H9 (cell line): ENCODE measurements around the gene SRSF4. TPM values are rescaled to one million over a fixed set of nuclear protein-coding genes. Genes with fewer than 3 reads are reported as not detected.
A peak's percentile ranks its signal among the peaks of the same experiment; 100 is the strongest.

Experiments
- DNase-seq: peaks from one replicate; pipeline ENCODE4 v3.0.0-alpha.2; 2017
- H2AFZ ChIP-seq: one replicate; pipeline ENCODE4 v1.6.1; 2013; ENCODE audit warnings: mild to moderate bottlenecking, low read length, control low read depth, moderate library complexity
- H2AK5ac ChIP-seq: 2 replicates; pipeline ENCODE4 v1.6.1; 2013; ENCODE audit warnings: low read length, control low read depth, mixed read lengths; ENCODE audit not compliant: insufficient read length
- H2BK120ac ChIP-seq: one replicate; pipeline ENCODE4 v1.6.1; 2013; ENCODE audit warnings: low read depth, mild to moderate bottlenecking, low read length, control low read depth, inconsistent platforms; ENCODE audit not compliant: poor library complexity, severe bottlenecking
- H2BK12ac ChIP-seq: 2 replicates; pipeline ENCODE4 v1.6.1; 2013; ENCODE audit warnings: low read length, control low read depth, mixed read lengths, low read depth; ENCODE audit not compliant: insufficient read length
- H2BK15ac ChIP-seq: 2 replicates; pipeline ENCODE4 v1.6.1; 2013; ENCODE audit warnings: low read depth, low read length, control low read depth
- H2BK20ac ChIP-seq: one replicate; pipeline ENCODE4 v1.6.1; 2013; ENCODE audit warnings: low read depth, mild to moderate bottlenecking, low read length, control low read depth, inconsistent platforms; ENCODE audit not compliant: poor library complexity, severe bottlenecking
- H2BK5ac ChIP-seq: 2 replicates; pipeline ENCODE4 v1.6.1; 2013; ENCODE audit warnings: low read length, control low read depth, mixed read lengths; ENCODE audit not compliant: insufficient read length
- H3K14ac ChIP-seq: 2 replicates; pipeline ENCODE4 v1.6.1; 2013; ENCODE audit warnings: low read length, control low read depth; ENCODE audit not compliant: insufficient read depth
- H3K18ac ChIP-seq: 2 replicates; pipeline ENCODE4 v1.6.1; 2013; ENCODE audit warnings: low read depth, mild to moderate bottlenecking, mixed read lengths, low read length, control low read depth; ENCODE audit not compliant: insufficient read length
- H3K23ac ChIP-seq: 2 replicates; pipeline ENCODE4 v1.6.1; 2013; ENCODE audit warnings: low read length, control low read depth, mixed read lengths, low read depth; ENCODE audit not compliant: insufficient read length
- H3K23me2 ChIP-seq: 2 replicates; pipeline ENCODE4 v1.6.1; 2013; ENCODE audit warnings: low read depth, mild to moderate bottlenecking, mixed read lengths, low read length, control low read depth; ENCODE audit not compliant: insufficient read length, poor library complexity, severe bottlenecking
- H3K27ac ChIP-seq: 2 replicates; pipeline ENCODE4 v1.5.1; 2013; ENCODE audit warnings: low read length, control low read depth, mixed read lengths, low read depth; ENCODE audit not compliant: insufficient read length
- H3K27me3 ChIP-seq: 2 replicates; pipeline ENCODE4 v1.6.1; 2013; ENCODE audit warnings: low read length, control low read depth, inconsistent platforms; ENCODE audit not compliant: insufficient read depth
- H3K4ac ChIP-seq: 2 replicates; pipeline ENCODE4 v1.6.1; 2013; ENCODE audit warnings: low read depth, mild to moderate bottlenecking, control low read depth, inconsistent platforms, low read length, moderate library complexity
- H3K4me1 ChIP-seq: 2 replicates; pipeline ENCODE4 v1.6.1; 2013; ENCODE audit warnings: low read length, control low read depth, inconsistent platforms; ENCODE audit not compliant: insufficient read depth
- H3K4me2 ChIP-seq: 2 replicates; pipeline ENCODE4 v1.6.1; 2013; ENCODE audit warnings: low read length, control low read depth, mixed read lengths; ENCODE audit not compliant: insufficient read length, insufficient read depth
- H3K56ac ChIP-seq: 2 replicates; pipeline ENCODE4 v1.6.1; 2013; ENCODE audit warnings: low read depth, mild to moderate bottlenecking, mixed read lengths, low read length, control low read depth; ENCODE audit not compliant: insufficient read length
- H3K79me1 ChIP-seq: 2 replicates; pipeline ENCODE4 v1.6.1; 2013; ENCODE audit warnings: low read depth, mild to moderate bottlenecking, moderate library complexity, low read length, control low read depth, inconsistent platforms; ENCODE audit not compliant: insufficient read depth, poor library complexity, severe bottlenecking
- H3K79me2 ChIP-seq: 2 replicates; pipeline ENCODE4 v1.6.1; 2013; ENCODE audit warnings: low read length, control low read depth, inconsistent platforms; ENCODE audit not compliant: insufficient read depth
- H3K9ac ChIP-seq: 2 replicates; pipeline ENCODE4 v1.6.1; 2013; ENCODE audit warnings: low read length, control low read depth, mixed read lengths; ENCODE audit not compliant: insufficient read length; ENCODE audit errors: extremely low read depth
- H3K9me3 ChIP-seq: one replicate; pipeline ENCODE4 v1.6.1; 2013; ENCODE audit warnings: low read depth, low read length, inconsistent platforms; ENCODE audit not compliant: control insufficient read depth
- H3T11ph ChIP-seq: one replicate; pipeline ENCODE4 v1.6.1; 2013; ENCODE audit warnings: mild to moderate bottlenecking, low read length, control low read depth, inconsistent platforms
- H4K20me1 ChIP-seq: one replicate; pipeline ENCODE4 v1.6.1; 2013; ENCODE audit not compliant: control insufficient read depth, insufficient read length, insufficient read depth
- H4K5ac ChIP-seq: 2 replicates; pipeline ENCODE4 v1.6.1; 2013; ENCODE audit warnings: low read depth, mild to moderate bottlenecking, mixed read lengths, low read length, control low read depth; ENCODE audit not compliant: insufficient read length
- H4K8ac ChIP-seq: replicated peaks from 2 replicates; pipeline ENCODE4 v1.6.1; 2013; ENCODE audit warnings: low read length, control low read depth, mixed read lengths, low read depth; ENCODE audit not compliant: insufficient read length
- H4K91ac ChIP-seq: 2 replicates; pipeline ENCODE4 v1.6.1; 2013; ENCODE audit warnings: low read depth, mild to moderate bottlenecking, moderate library complexity, mixed read lengths, low read length, control low read depth; ENCODE audit not compliant: insufficient read length
- H3K27ac Mint-ChIP-seq, 3 experiments: 2 replicates in 2 of 3; 3 replicates in 1 of 3; pipeline ENCODE4 v1.8.0; 2020 to 2021; ENCODE audit warnings: mixed read lengths in 3 of 3, mild to moderate bottlenecking in 1 of 3, moderate library complexity in 1 of 3
- H3K27me3 Mint-ChIP-seq: 2 replicates; pipeline ENCODE4 v1.8.0; 2021; ENCODE audit warnings: low read depth, mild to moderate bottlenecking, moderate library complexity, mixed read lengths
- H3K36me3 Mint-ChIP-seq, 3 experiments: 2 replicates in 2 of 3; 3 replicates in 1 of 3; pipeline ENCODE4 v1.8.0; 2020 to 2021; ENCODE audit warnings: low read depth in 3 of 3, mixed read lengths in 3 of 3; ENCODE audit not compliant: insufficient read depth in 1 of 3
- H3K4me1 Mint-ChIP-seq, 2 experiments: 2 replicates each; pipeline ENCODE4 v1.8.0; 2020; ENCODE audit warnings: mixed read lengths in 2 of 2
- H3K4me3 Mint-ChIP-seq, 2 experiments: 2 replicates in 1 of 2; 3 replicates in 1 of 2; pipeline ENCODE4 v1.8.0; 2020 to 2021; ENCODE audit warnings: mild to moderate bottlenecking in 2 of 2, mixed read lengths in 2 of 2, moderate library complexity in 1 of 2
- H3K9me3 Mint-ChIP-seq, 2 experiments: 2 replicates in 1 of 2; 3 replicates in 1 of 2; pipeline ENCODE4 v1.8.0; 2020; ENCODE audit warnings: mild to moderate bottlenecking in 2 of 2, mixed read lengths in 2 of 2, moderate library complexity in 1 of 2
- CTCF ChIP-seq: fragments of 200-600 bp; sonication (generic); conservative IDR thresholded peaks from 3 replicates; pipeline ENCODE4 v1.8.0; 2021; ENCODE audit warnings: antibody characterized with exemption, mild to moderate bottlenecking
- WGBS: extraction: QIAGEN DNeasy Blood & Tissue Kit; methylation state at CpG from one replicate; pipeline ENCODE4 v1.1.7; 2013; ENCODE audit warnings: missing lambda C conversion rate, low lambda C conversion rate, mixed read lengths; ENCODE audit not compliant: insufficient read length; ENCODE audit errors: extremely low coverage; 5-methylcytosine and 5-hydroxymethylcytosine counted together
- total RNA-seq: library from RNA; stranded (reverse); gene quantifications from 2 replicates; pipeline ENCODE4 v1.2.1, GENCODE V29; 2021

The SRSF4 gene
- total RNA-seq, 1 experiment from 2014 or later, result 90.6 TPM

GRCh38 chr1:29227511-29227910 lies 45.8 kb upstream of the SRSF4 start:
- Histone ChIP-seq H2BK12ac (no peak overlapping the region), H3K23me2 (no peaks in the 10 kb centered on the region), H4K20me1 (no peaks in the 10 kb centered on the region), H3K4me2 (no peak overlapping the region), H2BK5ac (no peak overlapping the region), H3T11ph (no peak overlapping the region), H3K9ac (no peak overlapping the region), H3K9me3 (no peaks in the 10 kb centered on the region), H3K18ac (no peak overlapping the region), H3K14ac (no peak overlapping the region), H2BK20ac (no peak overlapping the region), H2AFZ (no peak overlapping the region), H2BK120ac (no peak overlapping the region), H3K4me1 (peaks cover 5% of the 10 kb centered on the region; the same call in 1 of the 2 replicates), H3K4ac (no peak overlapping the region), H3K27me3 (no peaks in the 10 kb centered on the region), H3K23ac (no peak overlapping the region), H2AK5ac (no peak overlapping the region), H4K91ac (no peak overlapping the region), H3K56ac (no peak overlapping the region), H3K79me2 (no peaks in the 10 kb centered on the region), H2BK15ac (no peak overlapping the region), H3K79me1 (no peaks in the 10 kb centered on the region), H4K5ac (no peak overlapping the region), H4K8ac (no peak overlapping the region), H3K27ac (peak overlapping the region; percentile 5)
- Mint-ChIP-seq H3K9me3 (no peaks in the 10 kb centered on the region; a peak in 1 of 5 replicates), H3K4me1 (peaks cover 22 to 35% of the 10 kb centered on the region in 2 experiments), H3K36me3 (peaks cover 0 to 6% (median 0%) of the 10 kb centered on the region in 3 experiments; a peak in 2 of 7 replicates), H3K4me3 (no peak overlapping the region), H3K27ac (peak overlapping the region in 1 of 3 experiments; percentile 51; a peak in 1 of 7 replicates), H3K27me3 (peaks cover 4% of the 10 kb centered on the region; the same call in 1 of the 2 replicates)
- no peak for TF ChIP-seq CTCF
- whole genome bisulfite sequencing, result no CpG with 5 or more reads among the region's 5 CpGs
- peak; percentile 72 for DNase-seq
